HepG2 (cell line): ENCODE measurements around the gene TMEM87A. TPM values are rescaled to one million over a fixed set of nuclear protein-coding genes. Genes with fewer than 3 reads are reported as not detected.

Experiments
- ATF2 ChIP-seq: sonication (generic); formaldehyde crosslinking; IDR thresholded peaks from 2 replicates; pipeline ENCODE4 v1.4.0; 2020; ENCODE audit warnings: missing genetic modification reagents
- CBX5 ChIP-seq: sonication (generic); formaldehyde crosslinking; IDR thresholded peaks from 2 replicates; pipeline ENCODE4 v1.4.0; 2020; ENCODE audit warnings: missing genetic modification reagents, borderline replicate concordance
- EP300 ChIP-seq, 3 experiments: sonication (generic) in 1 of 3; formaldehyde crosslinking in 1 of 3; IDR thresholded peaks; 2 replicates each; pipeline versions ENCODE4 v1.5.1 to v1.6.1; 2011 to 2020; ENCODE audit warnings: low read depth in 2 of 3, low read length in 2 of 3, borderline replicate concordance in 1 of 3, improper control_type of control experiment in 1 of 3, mild to moderate bottlenecking in 1 of 3, missing genetic modification reagents in 1 of 3, moderate library complexity in 1 of 3
- ERF ChIP-seq: IDR thresholded peaks from 2 replicates; pipeline ENCODE4 v1.6.1; 2018; ENCODE audit warnings: missing biosample characterization, missing genetic modification reagents
- FOXM1 ChIP-seq: sonication (generic); formaldehyde crosslinking; IDR thresholded peaks from 2 replicates; pipeline ENCODE4 v1.5.0; 2020; ENCODE audit warnings: missing genetic modification reagents
- GLMP ChIP-seq: sonication (generic); formaldehyde crosslinking; IDR thresholded peaks from 2 replicates; pipeline ENCODE4 v1.9.0; 2021; ENCODE audit warnings: missing genetic modification reagents, mild to moderate bottlenecking, borderline replicate concordance
- IKZF5 ChIP-seq: IDR thresholded peaks from 2 replicates; pipeline ENCODE4 v1.6.1; 2018; ENCODE audit warnings: missing genetic modification reagents, mild to moderate bottlenecking, missing compliant biosample characterization
- KDM3A ChIP-seq: IDR thresholded peaks from 2 replicates; pipeline ENCODE4 v1.6.1; 2018; ENCODE audit warnings: low read depth, missing compliant biosample characterization
- KLF16 ChIP-seq, 2 experiments: sonication (generic) in 1 of 2; formaldehyde crosslinking in 1 of 2; IDR thresholded peaks; 2 replicates each; pipeline versions ENCODE4 v1.6.1 to v1.8.0; 2016 to 2023; ENCODE audit warnings: missing genetic modification reagents in 2 of 2, missing compliant biosample characterization in 1 of 2
- MAX ChIP-seq: IDR thresholded peaks from 2 replicates; pipeline ENCODE4 v1.6.1; 2012; ENCODE audit warnings: inconsistent platforms
- NR2F6 ChIP-seq, 2 experiments: IDR thresholded peaks; 2 replicates each; pipeline ENCODE4 v1.6.1; 2016; ENCODE audit warnings: antibody characterized with exemption in 1 of 2, mild to moderate bottlenecking in 1 of 2
- RCOR2 ChIP-seq: IDR thresholded peaks from 2 replicates; pipeline ENCODE4 v1.6.1; 2016; ENCODE audit warnings: missing biosample characterization, missing genetic modification reagents
- SAP130 ChIP-seq: IDR thresholded peaks from 2 replicates; pipeline ENCODE4 v1.6.1; 2016; ENCODE audit warnings: low read depth
- SNAPC4 ChIP-seq: sonication (generic); formaldehyde crosslinking; IDR thresholded peaks from 2 replicates; pipeline ENCODE4 v1.4.0; 2020; ENCODE audit warnings: mild to moderate bottlenecking, missing genetic modification reagents
- TGIF2 ChIP-seq: IDR thresholded peaks from 2 replicates; pipeline ENCODE4 v1.6.1; 2016; ENCODE audit warnings: control low read depth, missing compliant biosample characterization
- ZBTB39 ChIP-seq: sonication (generic); formaldehyde crosslinking; IDR thresholded peaks from 2 replicates; pipeline ENCODE4 v1.5.0; 2020; ENCODE audit warnings: missing genetic modification reagents
- ZNF331 ChIP-seq: sonication (generic); formaldehyde crosslinking; IDR thresholded peaks from 2 replicates; pipeline ENCODE4 v1.4.0; 2020; ENCODE audit warnings: missing genetic modification reagents
- ZNF644 ChIP-seq: IDR thresholded peaks from 2 replicates; pipeline ENCODE4 v1.6.1; 2016; ENCODE audit warnings: low read depth
- ZNF816 ChIP-seq: sonication (generic); formaldehyde crosslinking; IDR thresholded peaks from 2 replicates; pipeline ENCODE4 v1.8.0; 2022; ENCODE audit warnings: missing genetic modification reagents, mild to moderate bottlenecking, borderline replicate concordance
- polyA plus RNA-seq, 8 experiments: library from polyadenylated mRNA; depleted of rRNA in 3 of 8; stranded (reverse) in 7 of 8; unstranded in 1 of 8; fragments of >200 nt; fragmentation: Illumina TruSeq in 4 of 8; extraction: Trizol in 4 of 8; gene quantifications; 2 replicates each; pipeline versions ENCODE4 v1.2.1 to v1.2.3, GENCODE V29; 2011 to 2016; ENCODE audit warnings: low read depth in 4 of 8, missing spikeins in 1 of 8, mixed read lengths in 1 of 8; ENCODE audit not compliant: insufficient read depth in 1 of 8
- total RNA-seq, 5 experiments: library from RNA; depleted of rRNA; stranded (reverse); fragments of >200 nt; fragmentation: Illumina TruSeq; extraction: Trizol; gene quantifications; 2 replicates each; pipeline ENCODE4 v1.2.3, GENCODE V29; 2016; ENCODE audit warnings: low read depth in 1 of 5

TMEM87A gene
- total and polyA plus RNA-seq, 2 of the 13 experiments (the other 11 are each of a cell fraction or from before 2014, with no cell fraction given), result 20.2 to 42.8 TPM

- TF ChIP-seq GLMP (no peak), EP300 (IDR thresholded peaks at IDR 0.05; ENCODE audit: low read depth in 2 of 2, low read length in 2 of 2) (peak in 1 of 2 experiments; percentile 15; a peak in 2 of 4 replicates), EP300 (CRISPR knock-in tag; IDR thresholded peaks at IDR 0.05; ENCODE audit: borderline replicate concordance) (no peak), ATF2 (CRISPR knock-in tag) (no peak; the same call in 1 of the 2 replicates), SAP130 (CRISPR knock-in tag) (peak; percentile 89), MAX (peak; percentile 78; the same call in 1 of the 2 replicates), ERF (CRISPR knock-in tag) (no peak), CBX5 (CRISPR knock-in tag) (no peak), SNAPC4 (CRISPR knock-in tag) (0 out of 2 replicates have a peak, but pooled peaks have one; percentile 21), TGIF2 (CRISPR knock-in tag) (peak; percentile 62; the same call in 1 of the 2 replicates), KLF16 (CRISPR knock-in tag; IDR thresholded peaks at IDR 0.05) (0 out of 4 replicates have a peak, but pooled peaks of 1 of the 2 experiments have one; percentile 42), ZNF644 (CRISPR knock-in tag) (peak; percentile 15; the same call in 1 of the 2 replicates), ZBTB39 (CRISPR knock-in tag) (no peak), NR2F6 (IDR thresholded peaks at IDR 0.05) (no peak), NR2F6 (CRISPR knock-in tag; IDR thresholded peaks at IDR 0.05) (peak; percentile 37; the same call in 1 of the 2 replicates), ZNF816 (CRISPR knock-in tag) (no peak), FOXM1 (CRISPR knock-in tag) (no peak), ZNF331 (CRISPR knock-in tag) (no peak; the same call in 1 of the 2 replicates), IKZF5 (CRISPR knock-in tag) (peak; percentile 56; the same call in 1 of the 2 replicates), KDM3A (CRISPR knock-in tag) (no peak), RCOR2 (peak; percentile 45; the same call in 1 of the 2 replicates)
These were observed 78.7 kb downstream of the TMEM87A start (continued) for GRCh38 chr15:42194513-42194912.
